HG03066 (cell line): ENCODE results near the gene RTN3.

ENCODE experiments used
- ATAC-seq: cut with Tn5 transposase; IDR thresholded peaks from one replicate; pipeline ENCODE4 v1.9.1; 2021; ENCODE audit warnings: low read depth; ENCODE audit not compliant: unreplicated experiment

Gene RTN3

GRCh38 chr11:63737718-63738117 is 56.4 kb downstream of the RTN3 start:
- ATAC-seq: no peak

GRCh38 chr11:63738720-63739360 is 57.5 kb downstream of the RTN3 start:
- ATAC-seq: no peak

GRCh38 chr11:63745304-63746170 is 64.2 kb downstream of the RTN3 start:
- no peak for ATAC-seq

- ATAC-seq: no peak
These were observed 65.7 kb downstream of the RTN3 start for GRCh38 chr11:63747011-63747410.

- ATAC-seq: no peak
These were observed 68.3 kb downstream of the RTN3 start for GRCh38 chr11:63749624-63750023.

GRCh38 chr11:63756919-63757761 is 75.8 kb downstream of the RTN3 start:
- no peak for ATAC-seq

- no peak for ATAC-seq
These were observed 79.3 kb downstream of the RTN3 start for GRCh38 chr11:63760487-63761079.

- no peak for ATAC-seq
These were observed 79.9 kb downstream of the RTN3 start for GRCh38 chr11:63761188-63761587.

- ATAC-seq: no peak
These were observed 80.8 kb downstream of the RTN3 start for GRCh38 chr11:63761931-63762653.

- no peak for ATAC-seq
These were observed 81.6 kb downstream of the RTN3 start for GRCh38 chr11:63762654-63763495.

GRCh38 chr11:63763496-63764339 is 82.4 kb downstream of the RTN3 start:
- ATAC-seq: no peak

- no peak for ATAC-seq
These were observed 83.0 kb downstream of the RTN3 start for GRCh38 chr11:63764340-63764678.

GRCh38 chr11:63764679-63765647 is 83.7 kb downstream of the RTN3 start:
- ATAC-seq: no peak

- ATAC-seq: no peak
These were observed 84.5 kb downstream of the RTN3 start for GRCh38 chr11:63765688-63766241.

GRCh38 chr11:63766531-63767235 is 85.4 kb downstream of the RTN3 start:
- no peak for ATAC-seq

GRCh38 chr11:63767267-63767564 is 85.9 kb downstream of the RTN3 start:
- ATAC-seq: no peak
